Body of pancreas (tissue), 4 donors: ENCODE results near the gene EIF3J.

ENCODE experiments used
- CTCF ChIP-seq, 7 experiments: fragments of 450-650 bp in 4 of 7; fragments of 200-600 bp in 3 of 7; sonication (generic) in 3 of 7; IDR thresholded peaks; one replicate each; pipeline ENCODE4 v1.5.1; 2016 to 2019; ENCODE audit warnings: antibody characterized with exemption in 7 of 7
- POLR2A ChIP-seq, 3 donors: fragments of 450-650 bp; IDR thresholded peaks; one replicate each; pipeline ENCODE4 v1.6.1; 2016; ENCODE audit warnings: antibody characterized with exemption in 3 of 3, mild to moderate bottlenecking in 2 of 3

DNA sequence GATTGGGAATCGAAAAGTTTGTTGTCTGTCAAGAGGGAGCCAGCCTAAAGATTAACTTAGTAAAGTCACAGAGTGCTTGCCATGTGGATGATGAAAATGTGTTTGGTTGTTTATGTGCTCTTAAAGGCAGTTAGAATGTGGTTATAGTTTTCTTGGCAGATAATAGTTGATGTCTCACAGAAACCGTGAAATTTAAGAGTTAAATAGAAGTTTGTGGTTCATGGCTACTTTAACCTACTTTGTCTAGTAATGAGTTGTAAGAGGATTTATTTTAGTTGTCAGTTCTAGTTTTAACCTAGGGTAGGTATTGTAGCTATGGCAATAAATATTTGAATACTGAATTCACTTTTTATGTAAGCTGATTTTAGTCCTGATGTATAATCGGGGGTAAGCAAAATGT lies 36.4 kb upstream of the EIF3J start:
- no peak for TF ChIP-seq CTCF (IDR thresholded peaks at IDR 0.05)
- no peak for TF ChIP-seq POLR2A (IDR thresholded peaks at IDR 0.05)
